ENCODE results near the gene DOCK4.
"Not testable (repeated sequence)": the region's sequence is repeated elsewhere in the genome, so short reads cannot be mapped to it uniquely, and the experiment has no call there.

Gene DOCK4

GRCh38 chr7:111918461-111918860, 287.7 kb downstream of the DOCK4 start:
- no peak for TF ChIP-seq LEF1 (IDR thresholded peaks at IDR 0.05; ENCODE audit: borderline replicate concordance)
- TF ChIP-seq SP1 (IDR thresholded peaks at IDR 0.05): no peak
- no peak for TF ChIP-seq NFRKB (IDR thresholded peaks at IDR 0.05)
- no peak for TF ChIP-seq FOXA1 (IDR thresholded peaks at IDR 0.05)
- no peak for TF ChIP-seq ELF4 (IDR thresholded peaks at IDR 0.05)
- no peak for TF ChIP-seq FOXM1 (IDR thresholded peaks at IDR 0.05; ENCODE audit: borderline replicate concordance)
- DNase-seq (ENCODE audit: extremely low spot score): no peak
- ChIA-PET CTCF (no interaction called here), POLR2A (no interaction called here)

GRCh38 chr7:111917404-111917803, 288.8 kb downstream of the DOCK4 start:
- POLR2A ChIA-PET; DNase-seq (ENCODE audit: extremely low spot score); CTCF ChIA-PET: not testable (repeated sequence)

- ChIA-PET CTCF (no interaction called here), POLR2A (no interaction called here)
- no peak for TF ChIP-seq L3MBTL2 (conservative IDR thresholded peaks at IDR 0.05)
- TF ChIP-seq TARDBP (IDR thresholded peaks at IDR 0.05): no peak
- TF ChIP-seq CTBP1 (IDR thresholded peaks at IDR 0.05; ENCODE audit: borderline replicate concordance): no peak
- TF ChIP-seq FOXM1 (IDR thresholded peaks at IDR 0.05; ENCODE audit: borderline replicate concordance): no peak
- TF ChIP-seq BHLHE40 (IDR thresholded peaks at IDR 0.05; ENCODE audit: borderline replicate concordance): no peak
- TF ChIP-seq ZNF384 (IDR thresholded peaks at IDR 0.05): no peak
- no peak for TF ChIP-seq HDGF (IDR thresholded peaks at IDR 0.05; ENCODE audit: borderline replicate concordance)
- no peak for TF ChIP-seq SP1 (IDR thresholded peaks at IDR 0.05)
- TF ChIP-seq ELF4 (IDR thresholded peaks at IDR 0.05): no peak
- no peak for TF ChIP-seq NFRKB (IDR thresholded peaks at IDR 0.05)
- TF ChIP-seq SUZ12 (IDR thresholded peaks at IDR 0.05): no peak
- TF ChIP-seq FOXA1 (IDR thresholded peaks at IDR 0.05): no peak
- TF ChIP-seq FOXK2 (IDR thresholded peaks at IDR 0.05): no peak
- no peak for DNase-seq (ENCODE audit: extremely low spot score)
Observed at GRCh38 chr7:111914291-111914690, 291.9 kb downstream of the DOCK4 start.

- DNase-seq (ENCODE audit: extremely low spot score): no peak
- ChIA-PET CTCF (no interaction called here), POLR2A (no interaction called here)
- TF ChIP-seq L3MBTL2 (conservative IDR thresholded peaks at IDR 0.05): no peak
- no peak for TF ChIP-seq CTBP1 (IDR thresholded peaks at IDR 0.05; ENCODE audit: borderline replicate concordance)
- no peak for TF ChIP-seq SUZ12 (IDR thresholded peaks at IDR 0.05)
- no peak for TF ChIP-seq TARDBP (IDR thresholded peaks at IDR 0.05)
- no peak for TF ChIP-seq LEF1 (IDR thresholded peaks at IDR 0.05; ENCODE audit: borderline replicate concordance)
- no peak for TF ChIP-seq PKNOX1 (IDR thresholded peaks at IDR 0.05)
- TF ChIP-seq ZNF384 (IDR thresholded peaks at IDR 0.05): no peak
- TF ChIP-seq FOXK2 (IDR thresholded peaks at IDR 0.05): no peak
- no peak for TF ChIP-seq ELF4 (IDR thresholded peaks at IDR 0.05)
- TF ChIP-seq NFRKB (IDR thresholded peaks at IDR 0.05): no peak
- TF ChIP-seq BHLHE40 (IDR thresholded peaks at IDR 0.05; ENCODE audit: borderline replicate concordance): no peak
- TF ChIP-seq SP1 (IDR thresholded peaks at IDR 0.05): no peak
- TF ChIP-seq HDGF (IDR thresholded peaks at IDR 0.05; ENCODE audit: borderline replicate concordance): no peak
Observed at GRCh38 chr7:111911166-111911961, 294.8 kb downstream of the DOCK4 start.

GRCh38 chr7:111910656-111911055, 295.5 kb downstream of the DOCK4 start:
- CTCF ChIA-PET: no interaction called here
- DNase-seq (ENCODE audit: extremely low spot score): no peak

GRCh38 chr7:111908673-111909072, 297.5 kb downstream of the DOCK4 start:
- CTCF ChIA-PET; DNase-seq (ENCODE audit: extremely low spot score); POLR2A ChIA-PET: not testable (repeated sequence)

More at GRCh38 chr7:111910656-111911055, 295.5 kb downstream of the DOCK4 start:
- POLR2A ChIA-PET: no interaction called here
- TF ChIP-seq FOXK2 (IDR thresholded peaks at IDR 0.05) (no peak), NFRKB (IDR thresholded peaks at IDR 0.05) (no peak), SP1 (IDR thresholded peaks at IDR 0.05) (no peak), PKNOX1 (IDR thresholded peaks at IDR 0.05) (no peak), ELF4 (IDR thresholded peaks at IDR 0.05) (no peak), CTBP1 (IDR thresholded peaks at IDR 0.05; ENCODE audit: borderline replicate concordance) (no peak), L3MBTL2 (conservative IDR thresholded peaks at IDR 0.05) (no peak), ZNF384 (IDR thresholded peaks at IDR 0.05) (no peak)

- TF ChIP-seq ARNT (IDR thresholded peaks at IDR 0.05): no peak
- no peak for TF ChIP-seq ZNF384 (IDR thresholded peaks at IDR 0.05)
- no peak for TF ChIP-seq NFRKB (IDR thresholded peaks at IDR 0.05)
- ChIA-PET CTCF (no interaction called here), POLR2A (no interaction called here)
- DNase-seq (ENCODE audit: extremely low spot score): no peak
Observed at GRCh38 chr7:111903797-111904196, 302.4 kb downstream of the DOCK4 start.

GRCh38 chr7:111903016-111903415, 303.2 kb downstream of the DOCK4 start:
- CTCF ChIA-PET: no interaction called here
- no peak for DNase-seq (ENCODE audit: extremely low spot score)
- POLR2A ChIA-PET: no interaction called here
- TF ChIP-seq BHLHE40 (IDR thresholded peaks at IDR 0.05; ENCODE audit: borderline replicate concordance): no peak
- TF ChIP-seq FOXA1 (IDR thresholded peaks at IDR 0.05): no peak
- TF ChIP-seq ZNF384 (IDR thresholded peaks at IDR 0.05): no peak
- no peak for TF ChIP-seq PKNOX1 (IDR thresholded peaks at IDR 0.05)
- no peak for TF ChIP-seq ELF4 (IDR thresholded peaks at IDR 0.05)
- TF ChIP-seq L3MBTL2 (conservative IDR thresholded peaks at IDR 0.05): no peak
- TF ChIP-seq SP1 (IDR thresholded peaks at IDR 0.05): no peak
- TF ChIP-seq FOXK2 (IDR thresholded peaks at IDR 0.05): no peak
- TF ChIP-seq SUZ12 (IDR thresholded peaks at IDR 0.05): no peak
- TF ChIP-seq LEF1 (IDR thresholded peaks at IDR 0.05; ENCODE audit: borderline replicate concordance): no peak
- no peak for TF ChIP-seq NFRKB (IDR thresholded peaks at IDR 0.05)
- TF ChIP-seq ARNT (IDR thresholded peaks at IDR 0.05): no peak
- TF ChIP-seq FOXM1 (IDR thresholded peaks at IDR 0.05; ENCODE audit: borderline replicate concordance): no peak
- no peak for TF ChIP-seq HDGF (IDR thresholded peaks at IDR 0.05; ENCODE audit: borderline replicate concordance)
- no peak for TF ChIP-seq CTBP1 (IDR thresholded peaks at IDR 0.05; ENCODE audit: borderline replicate concordance)
